ENCODE results near the gene SPTBN1. TPM values are rescaled to one million over a fixed set of nuclear protein-coding genes. Genes with fewer than 3 reads are reported as not detected.

SPTBN1 gene
- total and polyA plus RNA-seq, 2 of the 13 experiments (the other 11 are each of a cell fraction or from before 2014, with no cell fraction given) = 123 to 299 TPM

GRCh38 chr2:54456612-54457322 lies 640 bp downstream of the SPTBN1 start (continued):
- TF ChIP-seq ZNF660 (CRISPR knock-in tag; IDR thresholded peaks at IDR 0.05; ENCODE audit: borderline replicate concordance, low read depth) (no peak), GPN1 (CRISPR knock-in tag; IDR thresholded peaks at IDR 0.05; ENCODE audit: borderline replicate concordance) (no peak), ZNF619 (CRISPR knock-in tag; IDR thresholded peaks at IDR 0.05) (no peak), HDAC6 (IDR thresholded peaks at IDR 0.05; ENCODE audit: low read depth, low read length) (no peak), ZSCAN31 (CRISPR knock-in tag; IDR thresholded peaks at IDR 0.05; ENCODE audit: low read depth) (peak; percentile 52; the same call in 1 of the 2 replicates), SNAPC5 (CRISPR knock-in tag; IDR thresholded peaks at IDR 0.05; ENCODE audit: borderline replicate concordance) (no peak), IRX3 (CRISPR knock-in tag; IDR thresholded peaks at IDR 0.05; ENCODE audit: borderline replicate concordance, low read depth) (0 out of 2 replicates have a peak, but pooled peaks have one; percentile 2), ARHGAP35 (CRISPR knock-in tag; IDR thresholded peaks at IDR 0.05; ENCODE audit: borderline replicate concordance) (no peak), ZNF574 (CRISPR knock-in tag; IDR thresholded peaks at IDR 0.05) (peak; percentile 11; the same call in 1 of the 2 replicates)
- TF ChIP-seq, protein P1, sequence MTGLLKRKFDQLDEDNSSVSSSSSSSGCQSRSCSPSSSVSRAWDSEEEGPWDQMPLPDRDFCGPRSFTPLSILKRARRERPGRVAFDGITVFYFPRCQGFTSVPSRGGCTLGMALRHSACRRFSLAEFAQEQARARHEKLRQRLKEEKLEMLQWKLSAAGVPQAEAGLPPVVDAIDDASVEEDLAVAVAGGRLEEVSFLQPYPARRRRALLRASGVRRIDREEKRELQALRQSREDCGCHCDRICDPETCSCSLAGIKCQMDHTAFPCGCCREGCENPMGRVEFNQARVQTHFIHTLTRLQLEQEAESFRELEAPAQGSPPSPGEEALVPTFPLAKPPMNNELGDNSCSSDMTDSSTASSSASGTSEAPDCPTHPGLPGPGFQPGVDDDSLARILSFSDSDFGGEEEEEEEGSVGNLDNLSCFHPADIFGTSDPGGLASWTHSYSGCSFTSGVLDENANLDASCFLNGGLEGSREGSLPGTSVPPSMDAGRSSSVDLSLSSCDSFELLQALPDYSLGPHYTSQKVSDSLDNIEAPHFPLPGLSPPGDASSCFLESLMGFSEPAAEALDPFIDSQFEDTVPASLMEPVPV (CRISPR knock-in tag; IDR thresholded peaks at IDR 0.05) = no peak
- TF ChIP-seq, protein P2, sequence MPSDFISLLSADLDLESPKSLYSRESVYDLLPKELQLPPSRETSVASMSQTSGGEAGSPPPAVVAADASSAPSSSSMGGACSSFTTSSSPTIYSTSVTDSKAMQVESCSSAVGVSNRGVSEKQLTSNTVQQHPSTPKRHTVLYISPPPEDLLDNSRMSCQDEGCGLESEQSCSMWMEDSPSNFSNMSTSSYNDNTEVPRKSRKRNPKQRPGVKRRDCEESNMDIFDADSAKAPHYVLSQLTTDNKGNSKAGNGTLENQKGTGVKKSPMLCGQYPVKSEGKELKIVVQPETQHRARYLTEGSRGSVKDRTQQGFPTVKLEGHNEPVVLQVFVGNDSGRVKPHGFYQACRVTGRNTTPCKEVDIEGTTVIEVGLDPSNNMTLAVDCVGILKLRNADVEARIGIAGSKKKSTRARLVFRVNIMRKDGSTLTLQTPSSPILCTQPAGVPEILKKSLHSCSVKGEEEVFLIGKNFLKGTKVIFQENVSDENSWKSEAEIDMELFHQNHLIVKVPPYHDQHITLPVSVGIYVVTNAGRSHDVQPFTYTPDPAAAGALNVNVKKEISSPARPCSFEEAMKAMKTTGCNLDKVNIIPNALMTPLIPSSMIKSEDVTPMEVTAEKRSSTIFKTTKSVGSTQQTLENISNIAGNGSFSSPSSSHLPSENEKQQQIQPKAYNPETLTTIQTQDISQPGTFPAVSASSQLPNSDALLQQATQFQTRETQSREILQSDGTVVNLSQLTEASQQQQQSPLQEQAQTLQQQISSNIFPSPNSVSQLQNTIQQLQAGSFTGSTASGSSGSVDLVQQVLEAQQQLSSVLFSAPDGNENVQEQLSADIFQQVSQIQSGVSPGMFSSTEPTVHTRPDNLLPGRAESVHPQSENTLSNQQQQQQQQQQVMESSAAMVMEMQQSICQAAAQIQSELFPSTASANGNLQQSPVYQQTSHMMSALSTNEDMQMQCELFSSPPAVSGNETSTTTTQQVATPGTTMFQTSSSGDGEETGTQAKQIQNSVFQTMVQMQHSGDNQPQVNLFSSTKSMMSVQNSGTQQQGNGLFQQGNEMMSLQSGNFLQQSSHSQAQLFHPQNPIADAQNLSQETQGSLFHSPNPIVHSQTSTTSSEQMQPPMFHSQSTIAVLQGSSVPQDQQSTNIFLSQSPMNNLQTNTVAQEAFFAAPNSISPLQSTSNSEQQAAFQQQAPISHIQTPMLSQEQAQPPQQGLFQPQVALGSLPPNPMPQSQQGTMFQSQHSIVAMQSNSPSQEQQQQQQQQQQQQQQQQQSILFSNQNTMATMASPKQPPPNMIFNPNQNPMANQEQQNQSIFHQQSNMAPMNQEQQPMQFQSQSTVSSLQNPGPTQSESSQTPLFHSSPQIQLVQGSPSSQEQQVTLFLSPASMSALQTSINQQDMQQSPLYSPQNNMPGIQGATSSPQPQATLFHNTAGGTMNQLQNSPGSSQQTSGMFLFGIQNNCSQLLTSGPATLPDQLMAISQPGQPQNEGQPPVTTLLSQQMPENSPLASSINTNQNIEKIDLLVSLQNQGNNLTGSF (CRISPR knock-in tag; IDR thresholded peaks at IDR 0.05) = no peak
- TF ChIP-seq, protein P3, sequence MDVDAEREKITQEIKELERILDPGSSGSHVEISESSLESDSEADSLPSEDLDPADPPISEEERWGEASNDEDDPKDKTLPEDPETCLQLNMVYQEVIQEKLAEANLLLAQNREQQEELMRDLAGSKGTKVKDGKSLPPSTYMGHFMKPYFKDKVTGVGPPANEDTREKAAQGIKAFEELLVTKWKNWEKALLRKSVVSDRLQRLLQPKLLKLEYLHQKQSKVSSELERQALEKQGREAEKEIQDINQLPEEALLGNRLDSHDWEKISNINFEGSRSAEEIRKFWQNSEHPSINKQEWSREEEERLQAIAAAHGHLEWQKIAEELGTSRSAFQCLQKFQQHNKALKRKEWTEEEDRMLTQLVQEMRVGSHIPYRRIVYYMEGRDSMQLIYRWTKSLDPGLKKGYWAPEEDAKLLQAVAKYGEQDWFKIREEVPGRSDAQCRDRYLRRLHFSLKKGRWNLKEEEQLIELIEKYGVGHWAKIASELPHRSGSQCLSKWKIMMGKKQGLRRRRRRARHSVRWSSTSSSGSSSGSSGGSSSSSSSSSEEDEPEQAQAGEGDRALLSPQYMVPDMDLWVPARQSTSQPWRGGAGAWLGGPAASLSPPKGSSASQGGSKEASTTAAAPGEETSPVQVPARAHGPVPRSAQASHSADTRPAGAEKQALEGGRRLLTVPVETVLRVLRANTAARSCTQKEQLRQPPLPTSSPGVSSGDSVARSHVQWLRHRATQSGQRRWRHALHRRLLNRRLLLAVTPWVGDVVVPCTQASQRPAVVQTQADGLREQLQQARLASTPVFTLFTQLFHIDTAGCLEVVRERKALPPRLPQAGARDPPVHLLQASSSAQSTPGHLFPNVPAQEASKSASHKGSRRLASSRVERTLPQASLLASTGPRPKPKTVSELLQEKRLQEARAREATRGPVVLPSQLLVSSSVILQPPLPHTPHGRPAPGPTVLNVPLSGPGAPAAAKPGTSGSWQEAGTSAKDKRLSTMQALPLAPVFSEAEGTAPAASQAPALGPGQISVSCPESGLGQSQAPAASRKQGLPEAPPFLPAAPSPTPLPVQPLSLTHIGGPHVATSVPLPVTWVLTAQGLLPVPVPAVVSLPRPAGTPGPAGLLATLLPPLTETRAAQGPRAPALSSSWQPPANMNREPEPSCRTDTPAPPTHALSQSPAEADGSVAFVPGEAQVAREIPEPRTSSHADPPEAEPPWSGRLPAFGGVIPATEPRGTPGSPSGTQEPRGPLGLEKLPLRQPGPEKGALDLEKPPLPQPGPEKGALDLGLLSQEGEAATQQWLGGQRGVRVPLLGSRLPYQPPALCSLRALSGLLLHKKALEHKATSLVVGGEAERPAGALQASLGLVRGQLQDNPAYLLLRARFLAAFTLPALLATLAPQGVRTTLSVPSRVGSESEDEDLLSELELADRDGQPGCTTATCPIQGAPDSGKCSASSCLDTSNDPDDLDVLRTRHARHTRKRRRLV (CRISPR knock-in tag; IDR thresholded peaks at IDR 0.05) = no peak
